NCI-H1105 (cell line): Measurements from ENCODE around the gene RERE.
"Not testable (repeated sequence)": the region's sequence is repeated elsewhere in the genome, so short reads cannot be mapped to it uniquely, and the experiment has no call there.

Source experiments
- DNase-seq: peaks from one replicate; lab custom pipeline; 2025; lab: John Stamatoyannopoulos, UW

RERE gene

GRCh38 chr1:8797216-8797615, 20.2 kb downstream of the RERE start:
- no peak for DNase-seq

GRCh38 chr1:8796812-8797211, 20.6 kb downstream of the RERE start:
- DNase-seq: no peak

- DNase-seq: peak; percentile 5
Measured at GRCh38 chr1:8794605-8795004, 22.8 kb downstream of the RERE start.

- no peak for DNase-seq
Measured at GRCh38 chr1:8791819-8792218, 25.6 kb downstream of the RERE start.

GRCh38 chr1:8790987-8791386, 26.5 kb downstream of the RERE start:
- DNase-seq: no peak

GRCh38 chr1:8790478-8790877, 27.0 kb downstream of the RERE start:
- DNase-seq: no peak

- DNase-seq: no peak
Measured at GRCh38 chr1:8789314-8790214, 27.9 kb downstream of the RERE start.

- no peak for DNase-seq
Measured at GRCh38 chr1:8787218-8787617, 30.2 kb downstream of the RERE start.

GRCh38 chr1:8786204-8786603, 31.2 kb downstream of the RERE start:
- DNase-seq: not testable (repeated sequence)

GRCh38 chr1:8782955-8783354, 34.5 kb downstream of the RERE start:
- DNase-seq: no peak

GRCh38 chr1:8782001-8782620, 35.3 kb downstream of the RERE start:
- DNase-seq: no peak

GRCh38 chr1:8780405-8780804, 37.0 kb downstream of the RERE start:
- DNase-seq: no peak

- no peak for DNase-seq
Measured at GRCh38 chr1:8777867-8778266, 39.6 kb downstream of the RERE start.

- DNase-seq: no peak
Measured at GRCh38 chr1:8776104-8776503, 41.3 kb downstream of the RERE start.

- DNase-seq: no peak
Measured at GRCh38 chr1:8767006-8767405, 50.4 kb downstream of the RERE start.

GRCh38 chr1:8765198-8765597, 52.2 kb downstream of the RERE start:
- DNase-seq: no peak

GRCh38 chr1:8764293-8764937, 53.0 kb downstream of the RERE start:
- no peak for DNase-seq

GRCh38 chr1:8763888-8764287, 53.6 kb downstream of the RERE start:
- DNase-seq: no peak

GRCh38 chr1:8754993-8755392, 62.4 kb downstream of the RERE start:
- no peak for DNase-seq

GRCh38 chr1:8754247-8754650, 63.2 kb downstream of the RERE start:
- DNase-seq: no peak

GRCh38 chr1:8753736-8754135, 63.7 kb downstream of the RERE start:
- no peak for DNase-seq

- no peak for DNase-seq
Measured at GRCh38 chr1:8752921-8753713, 64.3 kb downstream of the RERE start.
